Stimulated activated CD8-positive, alpha-beta memory T cell treated with anti-CD3 and anti-CD28 coated beads, Interleukin-2, amount 100 ng/mL, for 1 hour (primary cell): ENCODE measurements around the gene SDK2.
"Not testable (repeated sequence)": the region's sequence is repeated elsewhere in the genome, so short reads cannot be mapped to it uniquely, and the experiment has no call there.

Source experiments
- DNase-seq, 2 donors: peaks; one replicate each; pipeline ENCODE4 v3.0.0-alpha.2; 2020; ENCODE audit warnings: low read depth in 2 of 2

Gene SDK2

GRCh38 chr17:73318427-73318813 lies 325.8 kb downstream of the SDK2 start:
- no peak for DNase-seq

DNA sequence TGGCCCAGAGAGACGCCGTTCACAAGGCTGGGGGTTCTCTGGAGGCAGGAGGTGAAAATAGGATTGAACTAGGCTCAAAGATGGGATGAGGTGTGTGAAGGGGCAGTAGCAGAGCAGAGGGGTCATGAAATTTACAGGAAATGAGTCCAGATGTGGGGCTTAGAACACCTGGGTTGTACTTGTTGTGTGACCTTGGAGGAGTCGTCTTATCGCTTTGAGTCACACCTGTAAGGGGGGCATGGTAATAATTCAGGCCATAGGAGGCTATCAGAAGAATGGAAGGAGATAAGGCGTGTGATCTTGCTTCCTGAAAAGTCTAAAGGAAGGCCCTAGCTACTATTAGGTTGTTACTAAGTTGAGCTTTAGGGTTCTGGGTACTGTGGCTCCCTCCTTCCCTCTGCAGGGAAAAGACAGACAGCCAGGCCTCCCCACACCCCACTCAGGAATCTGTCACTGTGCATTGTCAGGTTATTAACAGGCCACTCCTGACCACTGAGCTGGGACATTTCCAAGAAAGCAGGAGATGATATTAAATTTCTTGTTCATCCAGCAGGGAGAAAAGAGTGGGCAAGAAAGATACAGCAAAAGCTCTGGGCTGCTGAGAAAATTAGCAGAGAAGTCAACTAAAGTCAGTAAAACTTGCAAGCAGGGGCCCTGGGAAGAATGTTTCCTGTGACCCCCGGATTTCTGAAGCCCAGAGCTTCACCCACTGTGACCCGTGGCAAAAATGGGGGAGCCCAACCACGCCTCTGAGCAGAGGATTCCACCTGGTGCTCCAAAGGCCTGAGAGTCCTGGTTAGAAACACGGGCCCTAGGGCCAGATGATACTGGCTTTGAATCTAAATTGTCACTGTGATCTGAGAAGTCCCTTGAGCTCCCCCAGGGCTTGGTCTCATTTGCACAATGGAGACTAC lies 326.5 kb downstream of the SDK2 start:
- no peak for DNase-seq

GRCh38 chr17:73316919-73317505 lies 327.2 kb downstream of the SDK2 start:
- DNase-seq = no peak

DNA sequence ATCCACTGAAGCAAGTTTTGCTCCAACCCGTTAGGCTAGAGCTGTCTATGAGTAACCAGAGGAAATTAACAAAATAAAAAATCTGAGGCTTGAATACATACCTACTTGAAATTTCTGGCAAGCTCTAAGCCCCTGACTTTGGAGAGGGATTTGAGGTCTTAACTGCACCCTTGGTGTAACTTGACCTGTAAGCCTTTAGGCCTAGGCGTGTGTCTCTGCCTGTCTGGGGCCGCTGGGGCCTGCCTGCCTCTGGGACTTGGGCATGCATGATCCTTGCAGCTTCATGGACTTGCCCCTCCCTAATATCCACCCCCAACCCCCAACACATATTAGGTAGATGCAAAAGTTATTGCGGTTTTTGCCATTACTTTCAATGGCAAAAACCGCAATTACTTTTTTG lies 328.8 kb downstream of the SDK2 start:
- no peak for DNase-seq

DNA sequence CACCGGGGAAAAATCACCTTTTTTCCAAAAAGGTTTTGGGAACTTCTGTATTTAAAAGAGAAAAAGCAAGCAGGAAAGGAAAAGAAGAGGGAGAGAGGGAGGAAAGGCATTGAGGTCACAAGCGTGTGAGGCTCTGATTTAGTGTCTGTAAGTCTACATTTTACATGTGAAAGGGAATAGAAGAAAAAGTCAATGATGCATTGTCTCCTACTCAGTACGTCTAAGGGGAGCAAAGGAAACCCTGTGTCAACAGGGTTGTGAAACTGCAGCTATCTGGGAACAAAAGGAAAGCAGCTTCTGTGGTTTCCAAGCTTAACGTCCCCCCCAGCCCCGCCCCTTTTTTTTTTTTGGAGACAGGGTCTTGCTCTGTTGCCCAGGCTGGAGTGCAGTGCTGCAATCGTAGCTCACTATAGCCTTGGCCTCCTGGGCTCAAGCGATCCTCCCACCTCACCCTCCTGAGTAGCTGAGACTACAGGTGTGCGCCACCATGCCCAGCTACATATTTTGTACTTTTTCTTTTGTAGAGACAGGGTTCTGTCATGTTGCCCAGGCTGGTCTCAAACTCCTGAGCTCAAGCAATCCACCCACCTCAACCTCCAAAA lies 330.6 kb downstream of the SDK2 start:
- no peak for DNase-seq

DNA sequence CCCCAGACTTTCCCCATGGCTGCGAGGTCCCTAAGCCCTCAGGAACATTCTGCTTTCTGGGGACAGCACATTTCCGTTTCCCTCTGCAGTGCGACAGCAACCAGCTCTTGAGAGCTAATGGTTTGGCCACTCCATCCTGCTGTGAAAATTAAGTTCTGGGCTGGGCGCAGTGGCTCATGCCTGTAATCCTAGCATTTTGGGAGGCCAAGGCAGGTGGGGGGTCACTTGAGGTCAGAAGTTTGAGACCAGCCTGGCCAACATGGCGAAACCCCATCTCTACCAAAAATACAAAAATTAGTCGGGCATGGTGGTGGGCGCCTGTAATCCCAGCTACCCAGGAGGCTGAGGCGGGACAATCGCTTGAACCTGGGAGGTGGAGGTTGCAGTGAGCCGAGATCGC lies 331.4 kb downstream of the SDK2 start:
- not testable (repeated sequence) for DNase-seq

DNA sequence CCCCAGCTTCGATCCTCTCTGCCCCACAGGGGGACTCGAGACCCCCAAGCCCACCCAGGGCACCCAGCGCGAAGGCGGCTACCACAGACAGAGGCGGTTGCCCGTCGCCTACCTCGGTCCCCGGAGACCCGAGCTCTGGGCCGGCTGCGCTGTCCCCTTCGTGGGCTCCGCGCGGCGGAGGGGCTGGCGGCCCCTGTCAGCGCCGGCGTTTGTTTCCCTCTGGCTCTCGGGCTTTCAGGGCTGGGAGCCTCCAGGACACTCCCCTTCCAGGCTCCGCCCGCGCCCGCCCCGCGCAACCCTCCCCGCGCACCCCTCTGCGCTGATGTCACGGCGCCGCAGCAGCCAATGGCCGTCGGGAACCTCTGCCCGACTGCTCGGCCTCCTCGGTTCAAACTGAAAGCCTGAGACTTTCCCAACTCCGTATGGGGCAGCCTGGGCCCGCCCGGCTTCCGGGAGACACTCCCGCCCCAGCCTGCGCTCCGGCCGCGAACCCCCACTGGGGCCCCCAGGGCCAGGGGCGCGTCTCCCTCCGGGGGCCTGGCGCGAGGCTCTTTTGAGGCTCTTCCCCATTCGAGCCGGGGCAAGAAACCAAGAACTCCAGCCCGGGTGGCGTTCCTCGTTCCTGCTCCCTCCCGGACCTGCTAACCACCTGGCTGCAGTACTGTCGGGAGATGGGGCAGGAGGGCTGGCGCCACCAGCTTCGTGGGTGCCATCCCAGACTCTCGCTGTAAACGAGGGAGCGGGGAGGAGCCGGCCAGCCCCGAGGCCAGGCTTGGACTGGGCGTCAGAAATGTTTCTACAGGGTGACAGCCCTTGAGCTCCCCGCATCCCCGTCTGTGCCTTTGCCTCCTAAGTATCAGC lies 332.2 kb downstream of the SDK2 start, which contains the start of gene CDC42EP4:
Gene CDC42EP4, minus strand, starts transcription at position 221 of the 861 bp plus-strand sequence. CDS start 25,501 bp downstream, outside the sequence.
- peak; percentile 70 to 72 for DNase-seq

DNA sequence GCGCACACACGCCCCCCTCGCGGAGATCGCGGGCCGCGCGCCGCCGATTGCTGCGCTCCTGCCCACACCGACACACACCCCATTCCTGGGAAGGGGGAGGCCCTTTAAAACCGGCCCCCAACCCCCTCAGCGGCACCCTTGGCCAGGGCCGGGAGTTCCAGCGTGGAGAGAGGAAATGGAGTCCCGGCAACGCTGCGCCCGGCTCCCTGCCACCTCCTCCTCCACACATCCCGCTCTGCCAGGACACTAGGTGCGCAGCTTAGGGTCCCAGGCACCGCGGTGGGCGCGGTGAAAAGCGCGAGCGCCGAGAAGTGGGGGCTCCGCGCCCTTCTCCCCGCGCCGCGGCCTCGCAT lies 332.8 kb downstream of the SDK2 start:
- DNase-seq = no peak

DNA sequence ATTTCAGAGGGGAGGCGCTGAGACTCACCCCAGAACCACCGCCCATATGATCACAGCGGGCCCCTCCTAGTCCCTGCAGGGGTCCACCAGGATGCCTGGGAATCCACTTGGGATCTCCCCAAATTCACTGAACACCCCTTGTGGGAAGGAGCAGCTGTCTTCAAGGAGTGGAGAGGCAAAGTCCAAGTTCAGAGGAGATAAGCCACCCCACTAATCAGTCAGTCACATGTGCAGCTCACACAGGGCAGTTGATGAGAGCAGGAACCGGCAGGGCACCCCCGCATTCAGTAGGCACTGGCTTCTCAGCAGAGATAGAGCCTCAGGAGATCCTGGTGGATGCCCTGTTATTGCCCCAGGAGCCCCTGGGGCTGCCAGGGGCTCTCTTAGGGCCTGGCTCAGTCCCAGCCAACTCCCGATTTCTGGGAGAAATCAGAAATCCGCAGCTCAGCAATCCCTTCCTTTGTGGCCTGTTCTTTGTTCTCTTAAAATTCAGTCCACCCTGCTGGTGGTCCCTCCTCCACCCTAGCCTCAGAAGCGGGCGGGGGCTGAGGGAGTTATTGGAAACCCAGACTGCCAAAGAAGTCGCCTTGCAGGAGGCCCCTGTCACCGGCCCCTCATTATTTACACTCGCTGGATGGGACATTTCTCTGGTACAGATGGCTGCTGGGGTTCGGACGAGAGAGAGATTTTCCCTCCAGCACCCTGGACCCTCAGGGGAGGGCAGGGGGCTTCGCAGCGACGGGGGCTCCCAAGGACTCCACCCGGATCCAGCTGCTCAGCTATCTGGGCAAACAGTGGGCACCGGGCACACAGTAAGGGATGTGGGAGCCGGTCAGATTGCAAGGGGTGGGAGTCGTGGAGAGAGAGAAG lies 334.3 kb downstream of the SDK2 start:
- no peak for DNase-seq

DNA sequence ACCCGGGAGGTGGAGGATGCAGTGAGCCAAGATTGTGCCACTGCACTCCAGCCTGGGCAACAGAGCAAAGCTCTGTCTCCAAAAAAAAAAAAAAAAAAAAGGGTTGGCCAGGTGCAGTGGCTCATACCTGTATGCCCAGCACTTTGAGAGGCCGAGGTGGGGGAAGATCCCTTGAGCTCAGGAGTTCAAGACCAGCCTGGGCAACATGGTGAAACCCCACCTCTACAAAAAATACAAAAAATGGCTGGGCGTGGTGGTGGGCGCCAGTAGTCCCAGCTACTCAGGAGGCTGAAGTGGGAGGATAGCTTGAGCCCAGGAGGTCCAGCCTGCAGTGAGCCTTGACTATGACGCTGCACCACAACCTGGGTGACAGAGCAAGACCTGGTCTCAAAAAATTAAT lies 335.3 kb downstream of the SDK2 start:
- DNase-seq = not testable (repeated sequence)

DNA sequence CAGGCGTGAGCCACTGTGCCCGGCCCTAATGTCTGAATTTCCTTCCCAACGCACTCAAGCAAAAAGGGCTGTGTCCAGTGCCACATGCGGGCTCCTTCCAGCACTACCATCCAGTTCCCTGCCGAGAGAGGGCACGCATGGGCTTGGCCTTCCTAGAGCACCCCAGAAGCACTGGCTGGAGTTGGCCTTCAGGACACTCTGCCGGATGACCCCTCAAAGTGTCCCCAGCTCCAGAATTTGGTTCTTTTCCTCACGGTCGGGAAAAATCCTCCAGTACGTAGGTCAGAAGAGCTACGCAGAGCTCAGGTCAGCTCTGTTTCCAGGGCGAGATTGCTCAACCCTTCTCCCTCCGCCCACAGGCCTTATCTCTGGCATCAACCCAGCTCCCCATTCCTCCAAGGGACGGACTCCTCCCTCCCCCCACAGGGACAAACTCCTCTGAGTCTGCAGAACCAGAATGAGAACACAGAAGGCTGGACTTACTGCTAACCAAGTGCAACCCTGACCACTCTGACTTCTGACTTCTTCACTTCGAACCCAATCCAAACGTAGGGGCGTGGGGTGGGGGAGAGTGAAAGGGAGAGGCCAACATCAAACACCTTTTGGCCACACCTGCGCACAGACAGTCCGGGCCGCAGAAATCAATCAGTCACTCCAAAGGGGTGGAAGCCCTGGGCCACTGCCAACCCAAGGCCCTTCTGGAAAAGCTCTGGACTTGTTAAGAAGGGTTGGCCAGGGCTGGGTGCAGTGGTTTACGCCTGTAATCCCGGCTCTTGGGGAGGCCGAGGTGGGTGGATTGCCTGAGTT lies 336.0 kb downstream of the SDK2 start:
- DNase-seq = no peak

GRCh38 chr17:73307130-73307529 lies 337.1 kb downstream of the SDK2 start:
- DNase-seq = no peak

- no peak for DNase-seq
Observed at GRCh38 chr17:73305845-73306836, 338.1 kb downstream of the SDK2 start.

GRCh38 chr17:73304971-73305812 lies 339.1 kb downstream of the SDK2 start:
- no peak for DNase-seq

DNA sequence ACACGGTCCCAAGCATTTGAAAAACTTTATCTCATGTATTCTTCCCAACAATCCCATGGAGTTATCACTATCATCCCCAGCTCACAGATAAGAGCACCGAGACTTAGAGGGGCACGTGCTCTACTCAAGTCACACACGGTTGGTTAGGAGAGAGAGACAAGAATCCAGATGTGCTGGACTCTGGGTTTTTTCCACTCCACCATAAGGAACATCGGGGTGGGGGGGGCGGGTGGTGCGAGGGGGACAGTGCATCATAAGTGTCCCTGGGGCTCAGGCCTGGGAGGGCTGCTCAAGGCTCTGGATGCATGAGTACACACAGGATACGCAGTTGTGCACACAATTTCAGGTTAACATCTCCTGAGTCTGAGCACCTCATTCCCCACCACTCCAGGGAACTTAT lies 339.8 kb downstream of the SDK2 start:
- no peak for DNase-seq

DNA sequence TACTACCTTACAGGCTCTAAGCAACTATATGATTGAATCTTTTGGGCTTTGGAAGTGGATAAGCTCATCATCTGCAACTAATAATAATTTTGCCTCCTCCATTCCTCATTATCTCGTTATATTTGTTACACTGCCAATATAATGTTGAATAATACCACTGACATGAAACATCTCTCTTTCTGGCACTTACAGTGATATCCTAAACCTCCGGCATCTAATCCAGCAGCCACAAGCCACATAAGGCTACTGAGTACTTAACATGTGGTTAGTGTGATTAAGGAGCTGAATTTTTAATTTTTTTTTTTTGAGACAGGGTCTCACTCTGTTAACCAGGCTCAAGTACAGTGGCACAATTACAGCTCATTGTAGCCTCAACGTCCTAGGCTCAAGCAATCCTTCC lies 342.1 kb downstream of the SDK2 start:
- no peak for DNase-seq

DNA sequence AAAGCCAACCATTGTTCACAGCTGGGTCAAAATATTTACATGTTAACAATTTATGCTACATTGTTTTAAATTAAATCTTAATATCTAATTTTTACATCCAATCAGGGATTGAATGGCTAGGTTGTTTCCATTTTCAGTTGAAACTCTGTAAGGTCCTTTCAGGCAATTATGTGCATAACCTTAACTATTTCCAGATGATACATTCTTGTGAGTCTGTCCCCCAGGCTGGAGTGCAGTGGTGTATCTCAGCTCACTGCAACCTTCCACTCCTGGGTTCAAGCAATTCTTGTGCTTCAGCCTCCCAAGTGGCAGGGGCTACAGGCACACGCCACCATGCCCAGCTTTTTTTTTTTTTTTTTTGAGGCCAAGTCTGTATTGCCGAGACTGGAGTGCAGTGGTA lies 342.9 kb downstream of the SDK2 start:
- DNase-seq = no peak

- no peak for DNase-seq
Observed at GRCh38 chr17:73300392-73300791, 343.9 kb downstream of the SDK2 start.
